AG09309 (cell line): ENCODE data around the gene GOSR2.

Source experiments
- DNase-seq: peaks from one replicate; pipeline ENCODE4 v3.0.0-alpha.2; 2010; ENCODE audit warnings: low read depth
- H3K4me3 ChIP-seq: 2 replicates; pipeline ENCODE4 v1.5.1; 2011; ENCODE audit warnings: mild to moderate bottlenecking, low read depth, low read length, moderate library complexity; ENCODE audit not compliant: control insufficient read depth
- CTCF ChIP-seq: IDR thresholded peaks from 2 replicates; pipeline ENCODE4 v1.5.1; 2011; ENCODE audit warnings: mild to moderate bottlenecking, low read depth, low read length, inconsistent platforms; ENCODE audit not compliant: insufficient read depth, control insufficient read depth; ENCODE audit errors: missing control alignments

The GOSR2 gene

DNA sequence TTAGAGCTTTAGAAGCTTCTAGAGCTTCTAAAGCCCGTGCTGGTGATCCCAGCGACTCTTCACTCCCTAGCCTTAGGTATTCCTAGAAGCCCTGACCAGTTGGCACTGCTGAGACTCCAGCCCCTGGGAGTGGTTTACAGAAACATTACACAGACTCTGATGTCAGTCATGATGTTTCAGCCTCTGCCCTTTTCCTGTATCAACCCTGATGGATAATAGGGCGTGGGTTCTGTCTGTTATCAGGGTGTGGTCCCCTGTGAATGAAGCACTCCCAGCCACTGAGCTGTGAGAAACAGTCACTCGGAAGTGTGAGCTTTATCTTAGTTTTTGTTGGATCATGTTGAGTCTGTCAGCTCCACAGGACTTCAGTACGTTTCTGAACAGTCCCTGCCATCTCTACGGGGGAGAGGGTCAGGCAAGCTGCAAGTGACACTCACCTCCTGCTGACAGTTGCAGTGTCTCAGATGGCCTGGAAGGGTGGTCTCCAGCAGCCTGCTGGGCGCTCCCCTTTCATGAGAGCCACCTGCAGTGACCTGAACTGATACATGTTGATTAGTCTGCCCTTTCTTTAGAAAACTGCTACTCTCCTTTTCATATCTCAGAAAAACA, 12.8 kb downstream of the GOSR2 start:
- no peak for DNase-seq

DNA sequence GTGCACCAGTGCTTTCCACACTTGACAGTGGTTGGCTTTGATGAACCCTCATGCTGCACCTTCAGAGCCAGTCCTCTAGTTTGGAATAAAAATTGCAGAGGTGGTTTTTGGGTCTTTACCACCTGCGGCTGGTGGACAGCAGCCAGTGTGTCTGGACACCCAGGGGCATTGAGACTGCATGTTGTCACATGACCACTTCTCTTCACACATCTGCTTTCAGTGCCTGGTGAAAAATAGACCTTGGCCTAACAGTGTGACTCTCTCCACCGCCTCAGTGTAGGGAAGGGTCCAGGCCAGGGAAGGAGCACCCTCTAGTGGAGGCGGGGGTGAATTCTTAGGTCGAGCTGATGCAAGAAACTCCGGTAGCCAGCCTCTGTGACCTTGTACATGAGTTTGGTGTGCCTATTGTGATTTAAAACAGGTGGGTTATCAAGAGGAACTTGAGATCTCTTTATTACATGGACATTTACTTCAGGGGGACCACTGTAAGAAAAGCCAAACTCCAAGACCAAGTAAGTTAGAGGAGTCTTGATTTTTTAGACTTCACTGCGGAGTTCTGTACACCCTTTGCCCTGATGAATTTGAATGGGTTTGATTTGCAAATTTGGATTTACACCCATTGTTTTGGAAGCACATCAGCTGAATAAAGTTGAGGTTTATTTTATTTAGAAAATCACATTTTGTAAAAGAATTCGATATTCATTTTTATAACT, 17.9 kb downstream of the GOSR2 start:
- DNase-seq, result no peak
- peak; percentile 88 for TF ChIP-seq CTCF
- H3K4me3 ChIP-seq, result no peak overlapping the region

More for the DNA sequence above, 12.8 kb downstream of the GOSR2 start:
- no peak overlapping the region for H3K4me3 ChIP-seq
- no peak for TF ChIP-seq CTCF

DNA sequence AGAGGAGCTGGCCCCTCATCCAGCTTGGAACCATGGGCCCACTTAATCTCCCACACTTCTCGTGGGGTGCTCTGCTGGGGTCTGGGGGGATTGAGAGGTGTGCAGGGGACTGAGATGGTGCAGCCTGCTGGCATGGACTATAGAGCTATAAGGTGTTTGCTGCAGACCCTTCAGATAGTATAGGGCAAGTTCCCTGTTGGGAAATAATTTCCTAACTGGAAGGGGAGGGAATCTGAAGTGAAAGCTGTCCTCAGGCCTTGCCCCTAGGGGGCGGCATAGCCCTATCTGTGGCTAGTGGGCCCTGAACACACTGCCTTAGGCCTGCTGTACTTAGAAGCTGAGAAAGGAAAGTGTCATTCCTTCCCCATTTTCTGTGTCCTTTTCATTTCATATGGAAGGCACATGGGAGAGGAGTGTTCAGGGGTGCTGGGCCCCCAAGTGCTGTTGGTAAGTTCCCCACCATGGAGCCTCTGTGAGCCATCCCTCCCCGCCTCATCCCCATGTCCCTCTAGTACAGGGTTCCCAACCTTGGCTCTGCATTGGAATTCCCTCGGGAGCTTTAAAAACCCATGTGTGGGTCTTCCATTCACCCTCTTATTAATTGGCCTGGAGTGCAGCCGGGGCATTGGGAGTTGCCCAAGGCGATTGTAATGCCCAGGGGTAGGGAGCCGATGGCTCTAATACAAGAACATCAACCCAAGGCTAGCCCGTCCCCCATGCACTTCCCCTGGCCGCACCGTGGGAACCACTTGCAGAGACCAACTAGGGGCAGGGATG, 19.7 kb downstream of the GOSR2 start:
- DNase-seq, result no peak
- H3K4me3 ChIP-seq, result no peak overlapping the region
- TF ChIP-seq CTCF, result peak; percentile 93

GRCh38 chr17:46943218-46943500, 20.2 kb downstream of the GOSR2 start:
- TF ChIP-seq CTCF, result no peak
- no peak overlapping the region for H3K4me3 ChIP-seq
- DNase-seq, result no peak

DNA sequence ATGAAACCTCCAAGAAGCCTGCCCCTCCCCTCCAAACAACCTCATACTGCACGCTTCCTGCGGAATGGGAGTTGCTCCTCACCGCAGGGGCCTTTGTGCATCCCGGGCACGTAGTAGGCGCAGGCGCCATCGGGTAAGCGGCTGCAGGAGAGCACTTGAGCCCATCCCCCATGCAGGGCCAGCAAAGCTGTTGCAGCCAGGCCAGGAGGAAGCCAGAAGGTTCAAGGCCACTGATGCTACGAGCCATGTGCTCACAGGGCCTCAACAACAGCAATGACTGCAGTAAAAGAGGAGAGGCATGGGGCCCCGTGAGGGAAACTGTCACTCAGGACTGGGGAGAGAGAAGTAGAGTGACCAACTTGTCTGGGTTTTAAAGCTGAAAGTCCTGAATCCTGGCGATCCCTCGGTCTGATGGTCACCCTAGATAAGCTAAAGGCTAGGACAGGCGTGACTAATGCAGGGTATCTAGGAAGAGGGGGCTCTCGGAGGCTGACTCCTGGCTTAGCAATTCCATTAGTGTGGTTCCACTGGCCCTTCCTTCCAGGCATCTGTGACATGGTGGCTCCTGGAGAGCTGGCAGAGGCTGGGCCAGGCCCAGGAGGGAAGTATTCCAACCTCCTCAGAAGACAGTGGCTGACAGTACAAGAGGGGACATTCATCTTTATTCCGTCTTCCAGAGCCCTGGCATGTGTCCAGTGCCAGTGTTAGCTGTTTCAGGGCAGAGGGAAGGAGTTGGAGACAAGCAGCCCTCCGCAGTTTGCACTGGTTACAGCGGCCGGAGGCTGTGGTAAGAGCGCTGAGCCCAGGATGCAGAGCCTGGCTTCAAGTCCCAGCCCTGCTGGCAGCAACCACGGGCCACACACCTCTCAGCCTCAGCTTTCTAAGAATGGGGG, 20.8 kb downstream of the GOSR2 start:
- no peak for TF ChIP-seq CTCF
- H3K4me3 ChIP-seq, result no peak overlapping the region
- DNase-seq, result no peak

- no peak overlapping the region for H3K4me3 ChIP-seq
- DNase-seq, result no peak
- no peak for TF ChIP-seq CTCF
Observed at GRCh38 chr17:46944931-46945330, 22.0 kb downstream of the GOSR2 start.
